Measurements from ENCODE around the gene NDUFV3.
A peak's percentile ranks its signal among the peaks of the same experiment; 100 is the strongest.
"Not testable (repeated sequence)": the region's sequence is repeated elsewhere in the genome, so short reads cannot be mapped to it uniquely, and the experiment has no call there.

Gene NDUFV3

GRCh38 chr21:42900446-42900845 lies 7.3 kb downstream of the NDUFV3 start:
- no peak for DNase-seq (ENCODE audit: low spot score)

- no peak for DNase-seq (ENCODE audit: low spot score)
These were observed 10.7 kb downstream of the NDUFV3 start for GRCh38 chr21:42903817-42904216.

GRCh38 chr21:42905195-42905594 lies 12.1 kb downstream of the NDUFV3 start:
- no peak for DNase-seq (ENCODE audit: low spot score)

- DNase-seq (ENCODE audit: low spot score): no peak
These were observed 13.1 kb downstream of the NDUFV3 start for GRCh38 chr21:42906233-42906632.

GRCh38 chr21:42908484-42908883 lies 15.4 kb downstream of the NDUFV3 start:
- not testable (repeated sequence) for DNase-seq (ENCODE audit: low spot score)

- not testable (repeated sequence) for DNase-seq (ENCODE audit: low spot score)
These were observed 18.8 kb downstream of the NDUFV3 start for GRCh38 chr21:42911920-42912319.

GRCh38 chr21:42913476-42913875 lies 20.4 kb downstream of the NDUFV3 start:
- no peak for DNase-seq (ENCODE audit: low spot score)

- no peak for DNase-seq (ENCODE audit: low spot score)
These were observed 25.2 kb downstream of the NDUFV3 start for GRCh38 chr21:42918291-42918690.

- no peak for DNase-seq (ENCODE audit: low spot score)
These were observed 28.8 kb downstream of the NDUFV3 start for GRCh38 chr21:42921927-42922326.

GRCh38 chr21:42922918-42923317 lies 29.8 kb downstream of the NDUFV3 start:
- DNase-seq (ENCODE audit: low spot score): no peak

GRCh38 chr21:42923553-42924432 lies 30.7 kb downstream of the NDUFV3 start:
- peak; percentile 87 for DNase-seq (ENCODE audit: low spot score)

GRCh38 chr21:42924433-42924751 lies 31.3 kb downstream of the NDUFV3 start:
- no peak for DNase-seq (ENCODE audit: low spot score)

- DNase-seq (ENCODE audit: low spot score): no peak
These were observed 32.2 kb downstream of the NDUFV3 start, which contains the start of gene ERVH48-1 for GRCh38 chr21:42925114-42925926. Gene ERVH48-1 (minus strand): TSS chr21:42925630. CDS start chr21:42919006, 6,624 bp downstream.

- DNase-seq (ENCODE audit: low spot score): not testable (repeated sequence)
These were observed 34.5 kb downstream of the NDUFV3 start for GRCh38 chr21:42927474-42928200.

- DNase-seq (ENCODE audit: low spot score): no peak
These were observed 36.9 kb downstream of the NDUFV3 start for GRCh38 chr21:42929969-42930368.

- DNase-seq (ENCODE audit: low spot score): no peak
These were observed 38.6 kb downstream of the NDUFV3 start for GRCh38 chr21:42931560-42932235.

- not testable (repeated sequence) for DNase-seq (ENCODE audit: low spot score)
These were observed 39.4 kb downstream of the NDUFV3 start for GRCh38 chr21:42932378-42933136.

- DNase-seq (ENCODE audit: low spot score): not testable (repeated sequence)
These were observed 40.2 kb downstream of the NDUFV3 start for GRCh38 chr21:42933137-42933970.

GRCh38 chr21:42933973-42934372 lies 40.9 kb downstream of the NDUFV3 start:
- not testable (repeated sequence) for DNase-seq (ENCODE audit: low spot score)

GRCh38 chr21:42936360-42936759 lies 43.3 kb downstream of the NDUFV3 start:
- DNase-seq (ENCODE audit: low spot score): not testable (repeated sequence)
